ENCODE results near the gene SDK1.

SDK1 gene

DNA sequence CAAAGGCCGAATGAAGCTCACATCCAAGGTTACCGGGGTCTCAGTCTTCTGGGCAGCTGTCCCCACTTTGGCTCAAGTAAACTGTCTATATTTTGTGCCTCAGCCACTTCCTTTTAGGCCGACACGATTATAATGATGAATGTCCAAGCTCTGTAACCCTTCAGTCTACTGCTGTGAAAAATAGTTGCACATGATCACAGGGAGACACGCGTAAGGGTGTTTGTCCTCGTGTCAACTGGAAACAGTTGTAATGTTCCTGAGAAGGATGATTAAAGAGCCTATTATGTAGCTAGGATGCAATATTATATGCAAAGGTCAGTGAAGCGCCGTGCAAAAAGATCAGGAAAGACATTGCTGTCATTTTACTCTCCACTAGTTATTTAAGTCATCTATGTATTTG is 559.9 kb downstream of the SDK1 start:
- in situ Hi-C loops (cut with HindIII; ENCODE audit: low pct_ligation_motif_present, low pct_unique_long_range_greater_than_20kb, low sequenced_read_pairs): no loop called here

DNA sequence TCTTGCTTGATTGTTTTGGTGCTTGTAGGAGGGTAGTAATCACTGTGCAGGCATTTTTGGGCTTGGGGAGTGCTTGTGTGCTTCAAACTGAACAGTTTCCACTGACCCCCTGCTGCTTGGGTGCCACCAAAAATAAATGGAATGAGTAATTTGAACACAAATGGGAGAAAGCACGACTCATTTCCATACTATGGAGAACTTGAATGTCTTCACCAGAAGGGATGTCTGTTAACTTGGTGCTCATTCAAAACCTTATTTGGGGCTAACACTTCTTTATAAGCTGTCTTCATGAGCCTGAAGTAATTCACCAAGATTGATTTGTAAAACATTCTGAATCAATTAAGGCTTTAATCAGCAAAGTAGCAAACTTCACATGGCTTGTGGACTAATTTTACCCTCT is 560.3 kb downstream of the SDK1 start:
- in situ Hi-C loops (cut with HindIII; ENCODE audit: low pct_ligation_motif_present, low pct_unique_long_range_greater_than_20kb, low sequenced_read_pairs): no loop called here
- DNase-seq: no peak

More for the DNA sequence above, 559.9 kb downstream of the SDK1 start:
- DNase-seq: no peak

DNA sequence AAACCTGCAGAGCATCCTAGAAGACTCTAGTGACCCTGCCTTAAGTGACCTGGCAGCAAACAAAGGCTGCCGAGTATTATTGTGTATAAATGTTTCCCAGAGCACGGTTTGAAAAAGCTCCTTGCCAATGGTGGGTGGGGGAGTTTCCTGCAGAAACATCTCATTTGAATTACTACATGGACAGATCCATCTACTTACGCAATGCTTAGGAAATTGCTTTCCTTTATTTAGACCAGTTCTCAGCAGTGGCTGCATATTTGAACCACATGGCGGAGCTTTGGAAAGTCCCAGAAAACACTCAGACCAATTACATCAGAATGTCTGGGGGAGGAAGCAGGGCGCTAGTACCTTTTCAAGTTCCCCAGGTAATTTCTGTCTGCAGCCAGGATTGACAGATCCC is 560.9 kb downstream of the SDK1 start:
- DNase-seq: no peak
- in situ Hi-C loops (cut with HindIII; ENCODE audit: low pct_ligation_motif_present, low pct_unique_long_range_greater_than_20kb, low sequenced_read_pairs): no loop called here

DNA sequence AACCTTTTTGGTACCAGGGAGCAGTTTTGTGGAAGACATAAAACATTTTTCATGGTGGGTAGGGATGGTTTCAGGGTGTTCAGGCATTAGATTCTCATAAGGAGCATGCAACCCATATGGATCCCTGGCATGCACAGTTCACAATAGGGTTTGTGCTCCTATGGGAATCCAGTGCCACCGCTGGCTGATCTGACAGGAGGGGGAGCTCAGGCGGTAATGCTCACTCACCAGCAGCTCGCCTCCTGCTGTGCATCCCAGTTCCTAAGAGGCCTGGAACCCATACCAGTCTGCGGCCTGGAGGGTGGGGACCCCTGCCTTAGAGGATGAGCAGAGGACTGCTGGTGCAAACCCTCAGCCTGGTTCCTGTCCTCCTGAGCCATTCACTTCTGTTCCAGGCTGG is 561.7 kb downstream of the SDK1 start:
- no peak for DNase-seq
- in situ Hi-C loops (cut with HindIII; ENCODE audit: low pct_ligation_motif_present, low pct_unique_long_range_greater_than_20kb, low sequenced_read_pairs): no loop called here

DNA sequence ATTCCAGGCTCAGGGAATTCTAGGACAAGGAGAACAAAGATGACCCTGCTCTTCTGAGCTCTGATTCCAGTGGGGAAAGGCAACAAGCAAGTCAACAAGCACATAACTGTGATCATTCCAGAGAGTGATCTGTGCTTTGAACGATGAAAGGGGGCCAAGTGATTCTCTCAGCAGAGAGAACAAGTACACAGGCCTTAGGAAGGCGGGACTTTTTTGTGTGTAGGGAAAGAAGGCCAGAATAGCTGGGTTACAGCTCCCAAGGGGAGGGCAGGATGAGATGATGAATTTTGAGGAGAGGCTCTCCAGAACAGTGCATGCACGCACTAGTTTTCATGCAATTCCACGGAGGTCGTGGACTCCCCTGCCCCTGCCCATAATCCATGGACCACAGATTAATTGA is 565.2 kb downstream of the SDK1 start:
- in situ Hi-C loops (cut with HindIII; ENCODE audit: low pct_ligation_motif_present, low pct_unique_long_range_greater_than_20kb, low sequenced_read_pairs): no loop called here
- DNase-seq: no peak

DNA sequence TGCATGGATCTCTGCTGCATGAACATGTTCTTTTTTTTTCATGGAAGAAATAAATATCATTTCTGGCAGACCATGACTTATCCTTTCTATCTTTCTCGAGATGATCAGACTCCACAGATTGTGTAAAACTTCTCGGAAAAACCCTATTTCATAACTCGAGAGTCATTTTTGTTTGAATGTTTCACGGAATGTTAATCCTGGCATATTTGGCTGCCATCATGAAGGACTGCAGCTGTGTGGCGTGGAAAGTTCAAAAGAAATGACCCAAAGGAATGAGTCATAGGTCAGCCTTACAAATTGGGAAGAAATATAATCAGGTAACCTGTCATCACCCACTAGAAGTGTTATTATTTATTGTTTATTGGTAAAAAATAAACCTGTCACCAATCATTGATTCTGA is 566.8 kb downstream of the SDK1 start:
- no peak for DNase-seq
- in situ Hi-C loops (cut with HindIII; ENCODE audit: low pct_ligation_motif_present, low pct_unique_long_range_greater_than_20kb, low sequenced_read_pairs): no loop called here

DNA sequence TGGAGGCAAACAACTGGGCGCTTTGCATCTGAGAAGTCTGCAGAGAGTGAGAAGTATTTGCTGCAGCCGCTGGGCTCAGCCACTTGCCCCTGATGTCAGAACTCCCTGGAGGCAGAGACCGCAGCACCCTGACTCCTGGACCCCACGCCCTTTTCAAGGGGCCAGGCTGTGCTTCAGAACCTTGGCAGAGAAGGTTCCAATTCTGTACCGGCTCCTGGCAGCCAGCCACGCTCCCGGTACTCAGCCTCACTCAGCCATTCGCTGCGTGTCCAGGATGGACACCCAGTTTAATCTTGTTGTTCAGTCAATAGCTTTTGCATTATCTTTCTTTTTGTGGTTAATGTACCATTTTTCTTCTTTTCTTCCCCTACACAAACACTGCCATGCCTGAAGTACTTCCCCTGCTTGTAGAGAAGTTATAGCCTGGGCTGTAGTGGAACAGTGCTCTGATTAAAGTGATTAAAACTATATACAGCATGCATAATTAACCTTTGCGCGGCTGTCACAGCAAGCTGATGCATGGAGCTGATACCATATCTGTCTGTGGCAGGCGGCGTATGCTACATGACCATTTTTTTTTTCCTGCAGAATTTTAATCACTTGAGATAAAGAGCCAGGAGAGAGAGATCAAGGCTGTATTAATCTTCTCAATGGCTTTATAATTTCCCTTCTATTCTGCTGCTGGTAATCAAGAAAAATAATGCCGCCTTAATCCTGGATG is 578.5 kb downstream of the SDK1 start:
- no peak for DNase-seq
- in situ Hi-C loops (cut with HindIII; ENCODE audit: low pct_ligation_motif_present, low pct_unique_long_range_greater_than_20kb, low sequenced_read_pairs): no loop called here

DNA sequence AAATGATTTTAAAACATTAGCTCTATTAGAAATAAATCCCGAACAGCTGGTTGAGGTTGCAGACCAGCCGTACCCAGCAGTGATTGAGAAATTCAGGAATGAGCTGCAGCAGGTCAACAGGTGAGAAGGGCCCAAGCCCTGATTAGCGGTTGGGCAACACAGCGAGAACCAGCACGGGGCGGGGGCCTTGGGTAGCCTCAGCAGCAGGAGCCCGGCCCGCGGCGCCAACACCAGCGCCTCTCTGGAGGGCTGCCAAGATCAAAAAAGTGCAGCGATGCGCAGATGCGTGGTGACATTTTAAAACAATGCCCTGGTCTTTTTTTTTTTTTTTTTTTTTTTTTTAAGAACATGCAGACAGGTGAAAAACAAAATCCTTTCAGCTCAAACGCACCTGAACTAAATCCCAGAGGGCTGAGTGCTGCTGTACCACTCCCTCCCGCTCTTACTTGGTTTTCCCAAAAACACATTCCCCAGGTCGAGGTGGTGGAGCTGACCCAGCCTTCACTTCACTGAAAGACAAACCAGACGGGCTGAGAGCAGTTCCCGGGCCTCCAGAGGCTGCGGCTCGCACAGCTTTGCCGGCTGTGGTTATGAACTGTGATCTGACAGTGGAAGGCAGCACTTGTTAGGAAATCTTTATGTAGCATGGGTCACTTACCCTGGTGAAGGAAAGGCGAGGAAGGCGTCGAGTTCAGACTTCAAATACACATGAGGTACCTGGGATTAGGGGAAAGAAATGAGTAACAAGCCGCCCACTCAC is 579.4 kb downstream of the SDK1 start:
- DNase-seq: no peak
- in situ Hi-C loops (cut with HindIII; ENCODE audit: low pct_ligation_motif_present, low pct_unique_long_range_greater_than_20kb, low sequenced_read_pairs): no loop called here

DNA sequence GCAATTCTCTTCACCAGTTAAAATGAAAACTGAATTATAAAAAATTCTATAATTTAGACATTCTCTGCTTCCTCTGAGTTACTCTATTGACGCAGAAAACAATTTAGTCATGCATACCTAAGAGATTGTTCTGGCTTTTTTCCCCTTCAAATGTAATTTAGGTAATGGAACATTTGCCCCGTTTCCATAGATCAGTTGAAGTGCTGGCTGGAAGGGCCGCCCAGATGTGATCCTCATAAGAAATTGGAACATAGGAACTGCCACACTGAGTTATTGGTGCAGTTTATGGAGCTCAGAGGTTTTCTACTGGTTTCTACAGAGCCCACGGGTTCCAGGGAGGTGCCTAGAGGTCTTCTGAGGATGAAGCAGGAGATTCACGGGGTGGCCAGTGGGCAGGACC is 581.7 kb downstream of the SDK1 start:
- in situ Hi-C loops (cut with HindIII; ENCODE audit: low pct_ligation_motif_present, low pct_unique_long_range_greater_than_20kb, low sequenced_read_pairs): no loop called here
- DNase-seq: no peak

DNA sequence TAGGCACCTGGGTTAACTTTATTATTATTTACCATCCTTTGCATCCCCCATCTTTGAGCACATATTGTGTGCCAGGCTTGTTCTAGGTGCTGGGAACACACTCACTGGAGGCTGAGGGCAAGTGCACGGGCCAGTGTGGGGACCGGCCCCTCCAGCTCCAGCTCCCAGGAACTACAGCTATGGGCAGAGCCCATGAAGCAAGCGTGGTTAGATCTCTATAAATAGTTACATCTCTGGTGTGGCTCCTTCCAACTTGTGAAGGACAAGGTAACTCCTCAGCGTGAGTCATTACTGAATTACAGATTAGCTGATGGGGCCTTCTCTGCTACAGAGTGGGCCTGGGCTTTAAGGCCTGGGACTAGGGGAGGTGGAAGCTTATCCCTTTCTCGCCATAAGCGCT is 583.5 kb downstream of the SDK1 start:
- no peak for DNase-seq
- in situ Hi-C loops (cut with HindIII; ENCODE audit: low pct_ligation_motif_present, low pct_unique_long_range_greater_than_20kb, low sequenced_read_pairs): no loop called here

DNA sequence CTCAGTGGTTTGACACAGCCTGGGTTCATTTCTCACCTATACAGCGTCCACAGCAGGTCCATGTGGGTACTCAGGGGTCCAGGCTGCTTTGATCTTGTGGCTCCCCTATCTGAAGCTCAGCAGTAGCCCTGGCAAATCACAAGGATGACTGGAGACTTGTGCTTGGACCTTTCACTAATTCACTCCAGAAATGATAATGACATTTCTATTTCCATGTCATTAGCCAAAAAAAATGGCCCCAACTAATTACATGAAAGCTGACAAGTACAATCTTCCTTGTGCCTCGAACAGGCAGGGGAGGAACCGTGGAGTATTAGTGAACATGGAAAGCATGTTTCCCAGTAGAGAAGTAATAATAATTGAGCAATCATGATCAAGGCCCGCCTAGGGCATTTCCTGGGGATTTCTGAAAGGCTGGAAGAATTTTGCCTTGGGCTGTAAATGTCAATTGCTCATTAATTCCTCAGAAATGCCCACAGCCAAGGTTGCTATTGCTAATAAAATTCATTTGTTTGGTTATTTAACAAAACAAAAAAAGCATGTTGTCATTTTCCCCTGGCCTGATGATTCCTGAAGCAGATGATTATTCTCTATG is 586.1 kb downstream of the SDK1 start:
- no peak for DNase-seq
- in situ Hi-C loops (cut with HindIII; ENCODE audit: low pct_ligation_motif_present, low pct_unique_long_range_greater_than_20kb, low sequenced_read_pairs): no loop called here

DNA sequence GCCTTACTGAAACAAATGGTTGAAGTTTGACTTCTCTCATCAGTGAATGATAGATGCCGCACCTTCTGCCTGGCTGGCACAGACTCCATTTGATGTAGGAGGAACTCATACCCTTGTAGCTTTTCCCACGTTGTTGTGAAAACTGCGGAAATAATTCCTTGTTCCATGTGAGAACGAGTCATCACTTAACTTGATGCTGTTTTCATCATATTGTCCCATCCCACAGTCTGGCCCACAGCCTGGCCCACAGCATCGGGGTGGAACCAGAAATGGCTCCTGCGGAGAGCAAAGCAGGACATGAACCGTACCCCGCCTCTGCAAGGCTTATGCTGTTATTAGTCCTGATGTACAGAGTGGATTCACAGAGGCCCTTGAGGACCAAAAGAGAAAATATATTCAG is 587.0 kb downstream of the SDK1 start:
- no peak for DNase-seq
- in situ Hi-C loops (cut with HindIII; ENCODE audit: low pct_ligation_motif_present, low pct_unique_long_range_greater_than_20kb, low sequenced_read_pairs): no loop called here

DNA sequence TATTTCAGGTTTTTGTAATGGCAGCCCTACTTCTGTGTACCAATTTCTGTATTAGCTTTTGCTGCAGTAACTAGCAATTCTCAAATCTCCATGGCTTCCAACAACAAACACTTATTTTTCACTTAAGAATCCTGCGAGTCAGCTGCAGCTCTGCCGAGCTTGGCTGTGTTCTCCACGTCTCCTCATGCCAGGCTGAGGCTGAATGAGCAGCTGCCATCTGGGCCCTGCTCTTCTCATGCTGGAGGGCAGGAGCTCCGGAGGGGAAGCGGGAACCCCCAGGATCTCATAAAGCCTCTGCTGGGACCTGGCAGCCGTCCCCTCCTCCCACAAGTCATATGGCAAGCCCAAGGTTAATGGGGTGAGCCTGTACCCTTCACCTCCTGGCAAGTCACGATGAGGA is 591.1 kb downstream of the SDK1 start:
- no peak for DNase-seq
- in situ Hi-C loops (cut with HindIII; ENCODE audit: low pct_ligation_motif_present, low pct_unique_long_range_greater_than_20kb, low sequenced_read_pairs): no loop called here

DNA sequence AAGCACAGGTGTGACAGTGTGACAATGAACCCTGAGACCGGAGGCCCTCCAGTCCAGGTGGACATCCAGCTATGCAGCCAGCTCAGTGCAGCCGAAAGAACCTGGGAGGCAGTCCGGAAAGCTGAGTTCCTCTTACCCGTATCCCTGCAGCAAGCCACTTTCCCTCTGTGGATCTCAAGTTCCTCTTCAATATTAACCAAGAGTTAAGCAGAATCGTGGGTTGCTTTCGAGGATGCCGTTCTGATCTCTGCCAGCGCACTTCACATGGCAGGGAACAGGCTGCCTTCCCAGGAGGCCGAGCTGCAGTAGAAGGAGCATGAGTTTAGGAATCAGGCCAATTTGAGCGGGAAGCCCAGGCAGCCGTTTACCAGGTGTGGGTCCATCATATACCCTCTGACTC is 591.6 kb downstream of the SDK1 start:
- in situ Hi-C loops (cut with HindIII; ENCODE audit: low pct_ligation_motif_present, low pct_unique_long_range_greater_than_20kb, low sequenced_read_pairs): no loop called here

DNA sequence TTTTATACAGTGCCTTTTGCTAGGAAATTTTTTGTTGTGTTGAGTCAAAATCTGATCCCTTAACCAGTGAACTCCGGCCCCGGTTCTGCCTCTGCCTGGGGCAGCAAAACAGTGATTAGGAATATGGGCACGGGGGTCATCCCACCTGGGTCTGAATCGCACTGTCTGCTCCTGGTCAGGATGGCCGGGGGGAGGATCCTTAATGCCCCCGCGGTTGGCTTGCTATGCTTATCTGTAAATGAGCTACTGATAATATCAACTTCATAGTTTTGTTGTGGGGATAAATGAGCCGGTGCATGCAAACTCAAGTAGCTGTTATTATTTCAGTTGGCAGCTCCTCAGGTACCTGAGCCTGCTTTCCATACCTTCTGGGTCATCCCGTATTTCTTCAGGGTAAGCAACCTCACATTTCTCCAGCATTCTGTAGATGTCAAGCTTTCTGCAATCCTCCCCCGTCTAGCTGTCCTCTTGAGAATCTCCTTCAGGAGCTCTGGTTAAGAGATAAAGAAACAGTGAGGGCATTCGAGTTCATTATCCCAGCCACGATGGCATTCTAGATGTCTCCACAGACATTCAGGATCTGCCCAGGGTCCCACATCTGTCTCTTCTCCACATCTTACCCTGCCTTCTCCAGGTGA is 592.2 kb downstream of the SDK1 start:
- in situ Hi-C loops (cut with HindIII; ENCODE audit: low pct_ligation_motif_present, low pct_unique_long_range_greater_than_20kb, low sequenced_read_pairs): no loop called here
- DNase-seq: no peak

More for the DNA sequence above, 591.6 kb downstream of the SDK1 start:
- DNase-seq: no peak

DNA sequence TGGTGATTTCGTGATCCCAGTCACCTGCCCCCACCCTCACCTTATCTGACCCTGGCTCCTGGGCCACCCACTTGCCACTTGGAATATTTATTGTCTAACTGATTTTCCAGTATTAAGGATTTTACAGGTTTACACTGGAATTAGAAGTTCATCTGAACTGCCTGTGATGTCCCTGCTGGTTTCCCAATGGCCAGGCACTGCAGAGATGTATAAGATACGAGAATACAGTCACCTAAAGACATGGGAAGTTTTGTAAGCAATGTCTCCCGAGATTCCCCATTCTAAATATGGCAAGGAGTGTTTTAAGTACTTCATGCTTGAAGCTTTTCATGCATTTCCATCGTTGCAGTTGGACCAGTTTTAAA is 592.7 kb downstream of the SDK1 start:
- in situ Hi-C loops (cut with HindIII; ENCODE audit: low pct_ligation_motif_present, low pct_unique_long_range_greater_than_20kb, low sequenced_read_pairs): no loop called here
- DNase-seq: no peak

DNA sequence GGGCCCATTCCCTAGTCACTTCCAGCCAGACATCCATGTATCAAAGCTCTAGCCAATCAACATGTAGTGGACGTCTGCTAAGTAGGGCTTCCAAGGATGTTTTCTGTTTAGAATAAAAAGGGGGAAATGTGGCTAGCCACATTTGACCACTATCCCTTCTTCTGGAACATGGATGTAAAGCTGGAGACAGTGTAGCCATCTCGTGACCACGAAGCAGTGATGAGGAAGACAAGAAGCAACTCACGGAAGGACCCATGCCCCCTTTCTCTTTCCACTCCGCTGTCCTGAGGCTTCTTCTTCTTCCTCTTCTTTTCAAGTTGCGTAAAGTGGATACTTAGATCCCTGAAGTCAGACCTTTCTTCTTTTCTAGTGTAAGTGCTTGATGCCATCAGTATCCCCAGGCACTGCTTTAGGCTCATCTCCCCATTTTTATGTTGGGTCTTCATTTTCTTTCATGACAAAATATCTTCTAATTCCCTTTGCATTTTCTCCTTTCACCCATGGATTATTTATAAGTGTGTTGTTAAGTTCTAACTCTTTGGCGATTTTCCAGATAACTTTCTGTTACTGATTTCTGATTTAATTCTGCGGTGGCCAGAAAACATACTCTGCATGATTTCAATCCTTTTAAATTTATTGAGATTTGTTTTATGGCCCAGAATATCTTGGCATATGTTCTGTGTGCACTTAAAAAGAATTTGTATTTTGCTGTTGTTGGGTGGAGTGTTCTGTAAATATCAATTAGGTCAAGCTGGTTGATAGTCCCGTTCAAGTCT is 594.5 kb downstream of the SDK1 start:
- no peak for DNase-seq
- in situ Hi-C loops (cut with HindIII; ENCODE audit: low pct_ligation_motif_present, low pct_unique_long_range_greater_than_20kb, low sequenced_read_pairs): no loop called here

DNA sequence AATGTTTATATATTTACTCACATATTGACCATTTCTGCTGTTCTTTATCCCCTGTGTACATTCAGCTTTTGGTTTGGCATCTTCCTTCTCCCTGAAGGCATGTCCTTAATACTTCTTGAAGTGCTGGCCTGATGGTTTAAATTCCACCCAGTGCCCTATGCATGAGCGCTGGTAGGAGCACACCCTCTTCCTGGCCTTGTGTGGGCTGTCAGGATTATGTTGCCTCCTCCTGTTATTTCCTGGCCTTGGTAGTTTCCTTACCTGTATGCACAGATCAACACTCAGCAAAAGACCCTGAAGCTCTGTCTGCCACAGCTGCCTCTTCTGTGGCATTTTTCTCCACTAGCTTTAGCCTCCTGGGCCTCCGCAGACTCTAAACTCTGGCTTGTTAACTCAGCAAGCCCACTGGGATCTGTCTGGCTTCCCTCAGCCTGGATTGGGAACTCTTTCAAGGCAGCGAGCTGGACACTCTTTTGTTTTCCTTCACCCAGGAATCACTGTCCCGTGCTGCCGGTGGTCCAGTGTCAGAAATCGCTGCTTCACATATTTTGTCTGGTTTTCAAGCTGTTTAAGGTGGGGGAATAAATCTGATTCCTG is 595.2 kb downstream of the SDK1 start:
- DNase-seq: no peak
- in situ Hi-C loops (cut with HindIII; ENCODE audit: low pct_ligation_motif_present, low pct_unique_long_range_greater_than_20kb, low sequenced_read_pairs): no loop called here

Measured in ACHN (cell line).